OCI-LY7 (cell line): ENCODE measurements around the gene C8G. TPM values are rescaled to one million over a fixed set of nuclear protein-coding genes. Genes with fewer than 3 reads are reported as not detected.

Source experiments
- BruUV-seq: library from RNA; stranded (reverse); fragments of 400-500 nt; replicated peaks from 2 replicates; lab custom pipeline; 2021; lab: Mats Ljungman, UMichigan
- CTCF ChIA-PET: fragments of 300-600 bp; sonication (Branson Sonifier 250); formaldehyde crosslinking; loops from one replicate; lab custom pipeline; 2022; ENCODE audit warnings: antibody characterized with exemption; ENCODE audit not compliant: unreplicated experiment; lab: Charles Lee
- POLR2A ChIA-PET: fragments of 300-600 bp; sonication (Branson Sonifier 250); formaldehyde crosslinking; loops from one replicate; lab custom pipeline; 2022; ENCODE audit warnings: antibody characterized with exemption; lab: Charles Lee
- DNase-seq: peaks from one replicate; pipeline ENCODE4 v3.0.0-alpha.2; 2015; ENCODE audit warnings: low spot score
- H2AFZ ChIP-seq: fragments of 200-600 bp; sonication (generic), shearing (Covaris generic); 2 replicates; pipeline ENCODE4 v1.6.1; 2014; ENCODE audit warnings: mild to moderate bottlenecking, antibody characterized with exemption, low read length, moderate library complexity
- H3K27ac ChIP-seq: fragments of 200-600 bp; sonication (generic); 2 replicates; pipeline ENCODE4 v1.5.1; 2014; ENCODE audit warnings: mixed run types, low read depth, mild to moderate bottlenecking, moderate library complexity, low read length, inconsistent platforms; ENCODE audit not compliant: poor library complexity, severe bottlenecking
- H3K36me3 ChIP-seq: fragments of 200-600 bp; sonication (generic); 2 replicates; pipeline ENCODE4 v1.6.1; 2014; ENCODE audit warnings: mild to moderate bottlenecking, antibody characterized with exemption, low read length, moderate library complexity, mixed read lengths; ENCODE audit not compliant: insufficient read depth
- H3K4me1 ChIP-seq: fragments of 200-600 bp; sonication (generic); 2 replicates; pipeline ENCODE4 v1.5.1; 2014; ENCODE audit warnings: mild to moderate bottlenecking, low read length; ENCODE audit not compliant: insufficient read depth, poor library complexity, severe bottlenecking
- H3K4me2 ChIP-seq: fragments of 200-600 bp; sonication (generic); 2 replicates; pipeline ENCODE4 v1.6.1; 2014; ENCODE audit warnings: mild to moderate bottlenecking, low read length
- H3K4me3 ChIP-seq: fragments of 200-600 bp; sonication (generic); 2 replicates; pipeline ENCODE4 v1.5.1; 2014; ENCODE audit warnings: mild to moderate bottlenecking, low read depth, low read length; ENCODE audit not compliant: poor library complexity, severe bottlenecking
- H3K79me2 ChIP-seq: fragments of 200-600 bp; sonication (generic); 2 replicates; pipeline ENCODE4 v1.6.1; 2016; ENCODE audit warnings: low read depth, mild to moderate bottlenecking, low read length, moderate library complexity, mixed read lengths; ENCODE audit not compliant: insufficient read depth
- H3K9me2 ChIP-seq: fragments of 200-600 bp; sonication (generic); 2 replicates; pipeline ENCODE4 v1.6.1; 2016; ENCODE audit warnings: mild to moderate bottlenecking, low read length, mixed read lengths; ENCODE audit not compliant: insufficient read depth
- H3K9me3 ChIP-seq: fragments of 200-600 bp; sonication (generic); 2 replicates; pipeline ENCODE4 v1.6.1; 2014; ENCODE audit warnings: mild to moderate bottlenecking, mixed run types, low read length, mixed read lengths
- H4K20me1 ChIP-seq: fragments of 200-600 bp; sonication (generic); 2 replicates; pipeline ENCODE4 v1.6.1; 2014; ENCODE audit warnings: mild to moderate bottlenecking, antibody characterized with exemption, low read length, moderate library complexity, mixed read lengths; ENCODE audit not compliant: insufficient read depth
- CTCF ChIP-seq: fragments of 200-600 bp; sonication (generic); conservative IDR thresholded peaks from 2 replicates; pipeline ENCODE4 v1.5.1; 2014; ENCODE audit warnings: mild to moderate bottlenecking, antibody characterized with exemption, low read length, moderate library complexity, mixed read lengths
- EZH2phosphoT487 ChIP-seq: fragments of 200-600 bp; sonication (generic); IDR thresholded peaks from 2 replicates; pipeline ENCODE4 v1.6.1; 2018; ENCODE audit warnings: low read depth, borderline replicate concordance, mild to moderate bottlenecking, mixed run types, antibody characterized with exemption, low read length, moderate library complexity, mixed read lengths
- intact Hi-C: fragments of 100-400 bp; cut with micrococcal nuclease; formaldehyde crosslinking; loops from one replicate; pipeline ENCODE4 v1.10.0; 2022; ENCODE audit not compliant: unreplicated experiment
- total RNA-seq, 2 experiments: library from RNA; depleted of rRNA in 1 of 2; stranded (reverse); fragments of >200 nt in 1 of 2; shearing (Covaris generic) in 1 of 2; gene quantifications; 2 replicates each; pipeline ENCODE4 v1.2.3, GENCODE V29; 2014 to 2022

Gene C8G
- total RNA-seq, 2 experiments from 2014 or later: 0.95 to 2.2 TPM

GRCh38 chr9:136941231-136942111 is 3.6 kb upstream of the C8G start:
- Histone ChIP-seq H3K4me2 (no peak overlapping the region), H3K9me3 (no peaks in the 10 kb centered on the region), H3K4me3 (no peak overlapping the region), H2AFZ (no peak overlapping the region), H4K20me1 (no peaks in the 10 kb centered on the region), H3K4me1 (peaks cover 14% of the 10 kb centered on the region), H3K9me2 (no peaks in the 10 kb centered on the region), H3K27ac (no peak overlapping the region), H3K79me2 (peaks cover 10% of the 10 kb centered on the region; the same call in 1 of the 2 replicates), H3K36me3 (peaks cover 52% of the 10 kb centered on the region)
- no peak for TF ChIP-seq EZH2phosphoT487
- TF ChIP-seq CTCF: no peak
- intact Hi-C loops: no loop called here
- ChIA-PET CTCF (no interaction called here), POLR2A (no interaction called here)
- no peak for DNase-seq
- no TSS peak for BruUV-seq

- no peaks in the 10 kb centered on the region for H4K20me1 ChIP-seq
- H3K4me1 ChIP-seq: peaks cover 14% of the 10 kb centered on the region
- intact Hi-C loops: no loop called here
- BruUV-seq: no TSS peak
- H3K27ac ChIP-seq: no peak overlapping the region
- H3K4me2 ChIP-seq: no peak overlapping the region
- no peak overlapping the region for H3K4me3 ChIP-seq
- ChIA-PET CTCF (no interaction called here), POLR2A (no interaction called here)
- H2AFZ ChIP-seq: no peak overlapping the region
- peaks cover 10% of the 10 kb centered on the region; the same call in 1 of the 2 replicates for H3K79me2 ChIP-seq
- TF ChIP-seq EZH2phosphoT487 (no peak), CTCF (no peak)
- peaks cover 49% of the 10 kb centered on the region for H3K36me3 ChIP-seq
- DNase-seq: no peak
- H3K9me2 ChIP-seq: no peaks in the 10 kb centered on the region
- H3K9me3 ChIP-seq: no peaks in the 10 kb centered on the region
Observed at GRCh38 chr9:136942112-136942880, 2.7 kb upstream of the C8G start.
